ENCODE results near the gene STX17. TPM values are rescaled to one million over a fixed set of nuclear protein-coding genes. Genes with fewer than 3 reads are reported as not detected.

The STX17 gene
- total and polyA plus RNA-seq, 2 of the 13 experiments (the other 11 are each of a cell fraction or from before 2014, with no cell fraction given), result 8.3 to 25.7 TPM

DNA sequence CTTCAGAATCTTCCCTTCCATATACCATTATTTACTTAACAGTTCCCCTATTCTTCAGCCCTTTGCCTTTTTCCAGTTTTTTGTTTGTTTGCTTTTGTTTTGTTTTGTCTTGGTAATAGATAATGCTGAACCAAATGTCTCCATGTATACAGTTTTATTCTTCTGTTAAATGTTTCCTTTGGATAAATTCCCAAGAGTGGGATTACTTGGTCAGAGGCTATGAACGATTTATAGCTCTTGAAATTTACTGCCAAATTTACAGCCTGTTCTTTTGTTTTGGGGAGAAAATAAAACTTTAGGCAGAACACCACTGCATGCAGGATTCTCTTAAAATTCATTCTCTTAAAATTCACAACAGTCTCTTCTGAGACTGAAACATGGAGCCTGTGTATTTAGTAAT, 46.2 kb upstream of the STX17 start:
- no peaks in the 10 kb centered on the region for H4K20me1 ChIP-seq (ENCODE audit: insufficient read depth, low read length)
- TF ChIP-seq FOXA1 (IDR thresholded peaks at IDR 0.05) (peak; percentile 61; the same call in 1 of the 2 replicates), FOXA1 (CRISPR knock-in tag; IDR thresholded peaks at IDR 0.05) (no peak), ZBTB7A (CRISPR knock-in tag; IDR thresholded peaks at IDR 0.05) (no peak)
- H3K4me3 ChIP-seq (replicated peaks in 1 of 3; ENCODE audit: insufficient read depth in 1 of 3, low read depth in 2 of 3, low read length in 3 of 3), result no peak overlapping the region
- no peaks in the 10 kb centered on the region for H3K27me3 ChIP-seq (ENCODE audit: control insufficient read depth in 1 of 2, insufficient read depth in 2 of 2, low read length in 2 of 2)
- no peaks in the 10 kb centered on the region for H3K9me3 ChIP-seq (ENCODE audit: low read length)
- no peak overlapping the region for H3K27ac ChIP-seq (ENCODE audit: extremely low read length, insufficient read depth, low read length)
- H3K79me2 ChIP-seq (ENCODE audit: insufficient read depth, low read length), result no peaks in the 10 kb centered on the region
- WGBS (ENCODE audit: low lambda C conversion rate), result 27% methylated on average over 1 of the region's 1 CpG
- POLR2A ChIA-PET, result no interaction called here
- H3K36me3 ChIP-seq (replicated peaks in 1 of 2; ENCODE audit: control insufficient read depth in 1 of 2, insufficient read depth in 2 of 2, low read length in 2 of 2), result no peaks in the 10 kb centered on the region
- H2AFZ ChIP-seq (ENCODE audit: low read length), result no peak overlapping the region
- ATAC-seq, result no peak
- DNase-seq (ENCODE audit: low spot score), result no peak
- H3K4me1 ChIP-seq (ENCODE audit: insufficient read depth, low read length), result no peaks in the 10 kb centered on the region
- in situ Hi-C loops (cut with HindIII; ENCODE audit: extremely low pct_ligation_motif_present, low pct_unique_long_range_greater_than_20kb) (no loop called here), intact Hi-C loops (cut with micrococcal nuclease; ENCODE audit: unreplicated experiment) (no loop called here)
- no TSS peak for BruUV-seq (replicated peaks)
- H3K9ac ChIP-seq (ENCODE audit: insufficient read depth, low read depth, low read length), result no peak overlapping the region
- H3K4me2 ChIP-seq (ENCODE audit: low read depth, low read length), result no peak overlapping the region
- FAIRE-seq, result no peak
- CTCF ChIA-PET (ENCODE audit: low intra/inter-chr PET ratio, low total read pairs), result no interaction called here

- ChIA-PET POLR2A (no interaction called here), CTCF (ENCODE audit: low intra/inter-chr PET ratio, low total read pairs) (no interaction called here)
- H4K20me1 ChIP-seq (ENCODE audit: insufficient read depth, low read length), result no peaks in the 10 kb centered on the region
- H3K27me3 ChIP-seq (ENCODE audit: control insufficient read depth in 1 of 2, insufficient read depth in 2 of 2, low read length in 2 of 2), result no peaks in the 10 kb centered on the region
- intact Hi-C loops (cut with micrococcal nuclease; ENCODE audit: unreplicated experiment) (no loop called here), in situ Hi-C loops (cut with HindIII; ENCODE audit: extremely low pct_ligation_motif_present, low pct_unique_long_range_greater_than_20kb) (no loop called here)
- FAIRE-seq (no peak), ATAC-seq (no peak), DNase-seq (ENCODE audit: low spot score) (no peak)
- no peaks in the 10 kb centered on the region for H3K4me1 ChIP-seq (ENCODE audit: insufficient read depth, low read length)
- no peaks in the 10 kb centered on the region for H3K36me3 ChIP-seq (replicated peaks in 1 of 2; ENCODE audit: control insufficient read depth in 1 of 2, insufficient read depth in 2 of 2, low read length in 2 of 2)
- 43% methylated on average over 2 of the region's 2 CpGs for WGBS (ENCODE audit: low lambda C conversion rate)
- H3K4me3 ChIP-seq (replicated peaks in 1 of 3; ENCODE audit: insufficient read depth in 1 of 3, low read depth in 2 of 3, low read length in 3 of 3), result no peak overlapping the region
- no peak overlapping the region for H2AFZ ChIP-seq (ENCODE audit: low read length)
- H3K79me2 ChIP-seq (ENCODE audit: insufficient read depth, low read length), result no peaks in the 10 kb centered on the region
- H3K4me2 ChIP-seq (ENCODE audit: low read depth, low read length), result no peak overlapping the region
- no TSS peak for BruUV-seq (replicated peaks)
- no peak overlapping the region for H3K27ac ChIP-seq (ENCODE audit: extremely low read length, insufficient read depth, low read length)
- H3K9ac ChIP-seq (ENCODE audit: insufficient read depth, low read depth, low read length), result no peak overlapping the region
- TF ChIP-seq, protein P1, sequence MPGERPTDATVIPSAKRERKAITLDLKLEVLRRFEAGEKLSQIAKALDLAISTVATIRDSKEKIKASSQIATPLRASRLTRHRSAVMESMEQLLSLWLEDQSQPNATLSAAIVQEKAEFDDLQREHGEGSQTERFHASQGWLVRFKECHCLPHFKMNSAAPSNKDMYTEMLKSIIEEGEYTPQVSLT (CRISPR knock-in tag; IDR thresholded peaks at IDR 0.05; ENCODE audit: borderline replicate concordance, low read depth), result no peak
- TF ChIP-seq HIVEP1 (CRISPR knock-in tag; IDR thresholded peaks at IDR 0.05) (no peak), MAFF (IDR thresholded peaks at IDR 0.05; ENCODE audit: low read depth, low read length) (peak; percentile 59), MAFK (conservative IDR thresholded peaks at IDR 0.05 in 1 of 2, IDR thresholded peaks at IDR 0.05 in 1 of 2; ENCODE audit: low read length in 2 of 2) (peak; percentile 64 to 77; a peak in 3 of 4 replicates), NFIC (IDR thresholded peaks at IDR 0.05; ENCODE audit: low read length) (no peak), MYNN (CRISPR knock-in tag; IDR thresholded peaks at IDR 0.05; ENCODE audit: low read depth) (no peak)
- no peaks in the 10 kb centered on the region for H3K9me3 ChIP-seq (ENCODE audit: low read length)
Measured at GRCh38 chr9:99863955-99864354, 42.5 kb upstream of the STX17 start.

Data from HepG2 (cell line).